ENCODE results near the gene KCTD1. TPM values are rescaled to one million over a fixed set of nuclear protein-coding genes. Genes with fewer than 3 reads are reported as not detected.

KCTD1 gene
- polyA plus RNA-seq, 1 of the 3 experiments (the other 2 are of a cell fraction): 12.8 TPM

DNA sequence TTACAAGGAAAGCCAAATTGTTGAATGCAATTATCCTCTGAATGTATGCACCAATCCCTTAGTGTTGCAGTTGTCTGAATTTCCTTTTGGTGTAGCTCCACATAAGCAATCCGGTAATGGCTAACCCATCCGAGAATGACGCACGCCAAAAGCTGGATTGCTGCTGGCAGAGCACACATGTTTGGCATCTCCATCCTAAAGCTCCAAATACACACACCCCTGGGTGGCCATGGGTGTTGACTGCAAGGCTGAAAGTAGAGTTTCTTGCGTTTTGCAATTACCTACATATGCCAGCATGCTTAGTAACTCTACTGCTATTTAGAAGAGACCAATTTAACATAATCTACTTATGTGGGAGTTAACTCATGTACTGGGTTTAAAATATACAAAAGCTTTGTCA lies 53.1 kb downstream of the KCTD1 start:
- WGBS (ENCODE audit: low lambda C conversion rate): 98% methylated on average over 5 of the region's 5 CpGs
- ChIA-PET POLR2A (no interaction called here), CTCF (interaction anchor here (1.9 kb wide), 1 partner anchor 52 kb away, joined by 4 read pairs; no protein-coding TSS in a partner anchor)
- H3K27ac ChIP-seq (ENCODE audit: low read depth in 2 of 2, low read length in 1 of 2): no peak overlapping the region
- no peak for DNase-seq
- no peak overlapping the region for H2AFZ ChIP-seq (ENCODE audit: low read depth)
- H3K4me2 ChIP-seq: no peak overlapping the region
- peaks cover 13 to 15% of the 10 kb centered on the region in 2 experiments for H3K36me3 ChIP-seq (replicated peaks in 1 of 2; ENCODE audit: control insufficient read depth in 1 of 2, insufficient read depth in 2 of 2, low read length in 1 of 2)
- no peaks in the 10 kb centered on the region for H3K27me3 ChIP-seq (ENCODE audit: insufficient read depth)
- H3K79me2 ChIP-seq (ENCODE audit: insufficient read depth): no peaks in the 10 kb centered on the region
- H3K4me1 ChIP-seq (ENCODE audit: control insufficient read depth in 1 of 2, insufficient read depth in 2 of 2, low read depth in 1 of 2, low read length in 1 of 2): no peaks in the 10 kb centered on the region
- H3K9ac ChIP-seq: no peak overlapping the region
- no peaks in the 10 kb centered on the region for H3K9me3 ChIP-seq
- no peaks in the 10 kb centered on the region for H3K9me2 ChIP-seq
- no peak for TF ChIP-seq CHD2 (IDR thresholded peaks at IDR 0.05; ENCODE audit: low read length, partially characterized antibody)
- no peak for TF ChIP-seq MAX (IDR thresholded peaks at IDR 0.05; ENCODE audit: low read depth)
- no peak for TF ChIP-seq TAF1 (IDR thresholded peaks at IDR 0.05; ENCODE audit: borderline replicate concordance, low read depth, low read length)
- no peak for TF ChIP-seq CTCF (IDR thresholded peaks at IDR 0.05)
- no peak for TF ChIP-seq RAD21 (IDR thresholded peaks at IDR 0.05; ENCODE audit: low read length)
- no peaks in the 10 kb centered on the region for H3F3A ChIP-seq (replicated peaks; ENCODE audit: insufficient read depth)
- H3K4me3 ChIP-seq (ENCODE audit: low read depth in 2 of 2, low read length in 1 of 2): no peak overlapping the region
- H4K20me1 ChIP-seq (ENCODE audit: insufficient read depth): no peaks in the 10 kb centered on the region

GRCh38 chr18:26493021-26493420 lies 55.3 kb downstream of the KCTD1 start:
- H3F3A ChIP-seq (replicated peaks; ENCODE audit: insufficient read depth): no peaks in the 10 kb centered on the region
- 58% methylated on average over 3 of the region's 3 CpGs for WGBS (ENCODE audit: low lambda C conversion rate)
- no peak overlapping the region for H3K4me3 ChIP-seq (ENCODE audit: low read depth in 2 of 2, low read length in 1 of 2)
- H3K27ac ChIP-seq (ENCODE audit: low read depth in 2 of 2, low read length in 1 of 2): no peak overlapping the region
- no peaks in the 10 kb centered on the region for H3K79me2 ChIP-seq (ENCODE audit: insufficient read depth)
- no peak overlapping the region for H2AFZ ChIP-seq (ENCODE audit: low read depth)
- ChIA-PET POLR2A (no interaction called here), CTCF (no interaction called here)
- H4K20me1 ChIP-seq (ENCODE audit: insufficient read depth): no peaks in the 10 kb centered on the region
- no peaks in the 10 kb centered on the region for H3K9me2 ChIP-seq
- TF ChIP-seq ELF1 (IDR thresholded peaks at IDR 0.05) (no peak), JUND (IDR thresholded peaks at IDR 0.05) (peak; percentile 29; the same call in 1 of the 2 replicates), FOSL2 (IDR thresholded peaks at IDR 0.05; ENCODE audit: borderline replicate concordance, low read depth) (peak; percentile 51; the same call in 1 of the 2 replicates)
- peaks cover 4 to 5% of the 10 kb centered on the region in 2 experiments for H3K36me3 ChIP-seq (replicated peaks in 1 of 2; ENCODE audit: control insufficient read depth in 1 of 2, insufficient read depth in 2 of 2, low read length in 1 of 2)
- no peaks in the 10 kb centered on the region for H3K9me3 ChIP-seq
- H3K4me2 ChIP-seq: no peak overlapping the region
- no peak for DNase-seq
- H3K27me3 ChIP-seq (ENCODE audit: insufficient read depth): no peaks in the 10 kb centered on the region
- H3K9ac ChIP-seq: no peak overlapping the region
- H3K4me1 ChIP-seq (ENCODE audit: control insufficient read depth in 1 of 2, insufficient read depth in 2 of 2, low read depth in 1 of 2, low read length in 1 of 2): no peaks in the 10 kb centered on the region

DNA sequence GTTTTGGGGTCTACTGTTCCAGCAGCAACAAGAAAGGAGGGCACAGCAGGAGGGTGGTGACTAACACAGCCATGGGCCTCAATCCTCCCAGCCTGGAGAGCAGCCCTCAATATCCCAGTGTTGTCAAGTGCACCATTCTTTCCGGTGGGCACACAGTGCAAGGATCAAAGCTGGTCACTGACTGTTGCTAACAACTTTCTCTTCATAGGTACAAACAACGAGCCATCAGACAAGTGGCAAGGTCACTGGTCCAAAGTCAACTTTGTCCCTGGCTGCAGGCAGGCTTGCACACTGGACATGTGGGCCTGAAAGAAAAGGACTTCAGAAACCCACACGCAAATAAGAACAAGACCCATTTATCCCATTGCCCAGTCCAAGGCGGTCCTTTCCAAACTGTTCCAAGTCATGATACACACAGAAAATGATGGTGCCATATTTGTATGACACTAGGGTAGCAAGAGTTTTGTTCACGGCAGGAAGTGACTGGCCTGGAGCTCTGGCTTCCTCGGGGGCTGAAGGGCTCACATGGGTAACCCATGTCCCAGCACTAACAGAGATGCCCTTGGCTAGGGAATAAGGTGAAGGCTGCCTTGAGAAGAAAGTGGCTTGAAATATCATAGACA lies 57.0 kb downstream of the KCTD1 start:
- Histone ChIP-seq H3K9me2 (no peaks in the 10 kb centered on the region), H3K4me2 (no peak overlapping the region), H3K4me1 (ENCODE audit: control insufficient read depth in 1 of 2, insufficient read depth in 2 of 2, low read depth in 1 of 2, low read length in 1 of 2) (no peaks in the 10 kb centered on the region), H3F3A (replicated peaks; ENCODE audit: insufficient read depth) (no peaks in the 10 kb centered on the region), H3K36me3 (replicated peaks in 1 of 2; ENCODE audit: control insufficient read depth in 1 of 2, insufficient read depth in 2 of 2, low read length in 1 of 2) (no peaks in the 10 kb centered on the region), H3K4me3 (ENCODE audit: low read depth in 2 of 2, low read length in 1 of 2) (no peak overlapping the region), H3K27me3 (ENCODE audit: insufficient read depth) (no peaks in the 10 kb centered on the region), H3K79me2 (ENCODE audit: insufficient read depth) (no peaks in the 10 kb centered on the region), H3K27ac (ENCODE audit: low read depth in 2 of 2, low read length in 1 of 2) (no peak overlapping the region), H4K20me1 (ENCODE audit: insufficient read depth) (no peaks in the 10 kb centered on the region), H2AFZ (ENCODE audit: low read depth) (no peak overlapping the region), H3K9ac (no peak overlapping the region), H3K9me3 (no peaks in the 10 kb centered on the region)
- 96% methylated on average over 5 of the region's 6 CpGs for WGBS (ENCODE audit: low lambda C conversion rate)
- DNase-seq: no peak
- ChIA-PET POLR2A (no interaction called here), CTCF (interaction anchor here (2.3 kb wide), 1 partner anchor 23 kb away, joined by 5 read pairs; no protein-coding TSS in a partner anchor)
- TF ChIP-seq JUND (IDR thresholded peaks at IDR 0.05) (no peak), REST (IDR thresholded peaks at IDR 0.05; ENCODE audit: low read depth, low read length) (no peak), YY1 (IDR thresholded peaks at IDR 0.05; ENCODE audit: low read depth) (no peak), GABPA (IDR thresholded peaks at IDR 0.05; ENCODE audit: low read depth) (no peak), NRF1 (IDR thresholded peaks at IDR 0.05; ENCODE audit: low read depth, low read length) (no peak), FOSL2 (IDR thresholded peaks at IDR 0.05; ENCODE audit: borderline replicate concordance, low read depth) (no peak), TEAD4 (IDR thresholded peaks at IDR 0.05; ENCODE audit: borderline replicate concordance, insufficient read depth) (no peak), SMC3 (IDR thresholded peaks at IDR 0.05; ENCODE audit: low read depth, low read length) (no peak), NFIC (IDR thresholded peaks at IDR 0.05; ENCODE audit: borderline replicate concordance) (no peak)
